Activated naive CD4-positive, alpha-beta T cell treated with anti-CD3 and anti-CD28 coated beads for 36 hours (primary cell): ENCODE data around the gene IPCEF1. TPM values are rescaled to one million over a fixed set of nuclear protein-coding genes. Genes with fewer than 3 reads are reported as not detected.
A peak's percentile ranks its signal among the peaks of the same experiment; 100 is the strongest.

ENCODE experiments used
- CTCF ChIA-PET: fragments of 350-600 bp; sonication (Branson Sonifier 250); formaldehyde crosslinking; loops from one replicate; lab custom pipeline; 2021; ENCODE audit warnings: antibody characterized with exemption; lab: Charles Lee
- DNase-seq: peaks from one replicate; pipeline ENCODE4 v3.0.0-alpha.2; 2020
- H3K27ac Mint-ChIP-seq: one replicate; pipeline ENCODE4 v1.8.0; 2021; ENCODE audit warnings: mild to moderate bottlenecking, mixed read lengths
- H3K27me3 Mint-ChIP-seq: one replicate; pipeline ENCODE4 v1.8.0; 2021; ENCODE audit warnings: low read depth, mixed read lengths
- H3K36me3 Mint-ChIP-seq: one replicate; pipeline ENCODE4 v1.8.0; 2021; ENCODE audit warnings: low read depth, mixed read lengths
- H3K4me1 Mint-ChIP-seq: one replicate; pipeline ENCODE4 v1.8.0; 2021; ENCODE audit warnings: low read depth, mixed read lengths
- H3K4me3 Mint-ChIP-seq: one replicate; pipeline ENCODE4 v1.8.0; 2021; ENCODE audit warnings: mild to moderate bottlenecking, moderate library complexity, mixed read lengths
- H3K9me3 Mint-ChIP-seq: one replicate; pipeline ENCODE4 v1.8.0; 2021; ENCODE audit warnings: mixed read lengths
- intact Hi-C: fragments of 100-400 bp; cut with micrococcal nuclease; formaldehyde crosslinking; loops from one replicate; pipeline ENCODE4 v1.15.1; 2023
- total RNA-seq, 2 experiments: library from RNA; stranded (reverse); gene quantifications; one replicate each; pipeline ENCODE4 v1.2.3, GENCODE V29; 2021

IPCEF1 gene
- total RNA-seq, 2 experiments from 2014 or later = 24.4 to 25.2 TPM

GRCh38 chr6:154166140-154166539 is 190.5 kb downstream of the IPCEF1 start:
- intact Hi-C loops = no loop called here
- no peak overlapping the region for H3K27ac Mint-ChIP-seq
- H3K27me3 Mint-ChIP-seq = no peaks in the 10 kb centered on the region
- DNase-seq = no peak
- CTCF ChIA-PET = interaction anchor here (1.2 to 10.4 kb wide), 5 partner anchors 8 to 109 kb away, joined by 3 to 102 read pairs (median 6); no protein-coding TSS in a partner anchor
- H3K9me3 Mint-ChIP-seq = peaks cover 2% of the 10 kb centered on the region
- peaks cover 29% of the 10 kb centered on the region for H3K36me3 Mint-ChIP-seq
- H3K4me1 Mint-ChIP-seq = peaks cover 57% of the 10 kb centered on the region
- H3K4me3 Mint-ChIP-seq = no peak overlapping the region

GRCh38 chr6:154165478-154165877 is 191.1 kb downstream of the IPCEF1 start:
- Mint-ChIP-seq H3K27me3 (no peaks in the 10 kb centered on the region), H3K27ac (peak overlapping the region; percentile 31), H3K4me1 (peaks cover 56% of the 10 kb centered on the region), H3K4me3 (no peak overlapping the region), H3K9me3 (no peaks in the 10 kb centered on the region), H3K36me3 (peaks cover 28% of the 10 kb centered on the region)
- intact Hi-C loops = no loop called here
- CTCF ChIA-PET = interaction anchor here (0.7 to 10.4 kb wide), 8 partner anchors 8 to 110 kb away, joined by 3 to 102 read pairs (median 4); no protein-coding TSS in a partner anchor
- DNase-seq = no peak

GRCh38 chr6:154164397-154164796 is 192.2 kb downstream of the IPCEF1 start:
- DNase-seq = no peak
- Mint-ChIP-seq H3K27ac (no peak overlapping the region), H3K4me3 (peak overlapping the region; percentile 23), H3K9me3 (no peaks in the 10 kb centered on the region), H3K36me3 (peaks cover 30% of the 10 kb centered on the region), H3K4me1 (peaks cover 53% of the 10 kb centered on the region), H3K27me3 (no peaks in the 10 kb centered on the region)
- intact Hi-C loops = no loop called here
- CTCF ChIA-PET = interaction anchor here (0.5 to 10.4 kb wide), 5 partner anchors 8 to 115 kb away, joined by 3 to 102 read pairs (median 4); no protein-coding TSS in a partner anchor

- H3K27me3 Mint-ChIP-seq = no peaks in the 10 kb centered on the region
- peaks cover 23% of the 10 kb centered on the region for H3K36me3 Mint-ChIP-seq
- H3K27ac Mint-ChIP-seq = no peak overlapping the region
- H3K4me3 Mint-ChIP-seq = no peak overlapping the region
- H3K4me1 Mint-ChIP-seq = peaks cover 51% of the 10 kb centered on the region
- DNase-seq = peak; percentile 58
- intact Hi-C loops = loop anchor here (1.0 kb wide), 3 partner anchors 8 to 69 kb away; no protein-coding TSS in a partner anchor
- no peaks in the 10 kb centered on the region for H3K9me3 Mint-ChIP-seq
- CTCF ChIA-PET = interaction anchor here (1.3 to 10.4 kb wide), 3 partner anchors 10 to 113 kb away, joined by 3 to 102 read pairs (median 5); no protein-coding TSS in a partner anchor
These were observed 194.9 kb downstream of the IPCEF1 start for GRCh38 chr6:154161689-154162088.

- no peak overlapping the region for H3K27ac Mint-ChIP-seq
- CTCF ChIA-PET = interaction anchor here (0.8 to 10.4 kb wide), 6 partner anchors 13 to 212 kb away, joined by 3 to 102 read pairs (median 8); no protein-coding TSS in a partner anchor
- intact Hi-C loops = loop anchor here (5.0 kb wide), 4 partner anchors 353 to 1013 kb away; partner anchors contain the start of genes CNKSR3 and SCAF8
- H3K4me3 Mint-ChIP-seq = no peak overlapping the region
- no peak for DNase-seq
- peaks cover 13% of the 10 kb centered on the region for H3K36me3 Mint-ChIP-seq
- peaks cover 51% of the 10 kb centered on the region for H3K4me1 Mint-ChIP-seq
- H3K9me3 Mint-ChIP-seq = no peaks in the 10 kb centered on the region
- no peaks in the 10 kb centered on the region for H3K27me3 Mint-ChIP-seq
These were observed 197.5 kb downstream of the IPCEF1 start for GRCh38 chr6:154159126-154159525.

GRCh38 chr6:154157706-154158105 is 198.9 kb downstream of the IPCEF1 start:
- H3K27ac Mint-ChIP-seq = peak overlapping the region; percentile 37
- intact Hi-C loops = loop anchor here (2.0 to 5.0 kb wide), 6 partner anchors 39 to 1175 kb away; partner anchors contain the start of genes CNKSR3, FBXO5 and SCAF8
- no peaks in the 10 kb centered on the region for H3K9me3 Mint-ChIP-seq
- peaks cover 53% of the 10 kb centered on the region for H3K4me1 Mint-ChIP-seq
- peaks cover 13% of the 10 kb centered on the region for H3K36me3 Mint-ChIP-seq
- CTCF ChIA-PET = interaction anchor here (0.7 to 10.4 kb wide), 20 partner anchors 8 to 213 kb away, joined by 3 to 102 read pairs (median 6); no protein-coding TSS in a partner anchor
- H3K4me3 Mint-ChIP-seq = peak overlapping the region; percentile 60
- no peak for DNase-seq
- H3K27me3 Mint-ChIP-seq = no peaks in the 10 kb centered on the region

- DNase-seq = peak; percentile 34
- Mint-ChIP-seq H3K4me3 (peak overlapping the region; percentile 60), H3K27me3 (no peaks in the 10 kb centered on the region), H3K27ac (peak overlapping the region; percentile 77), H3K4me1 (peaks cover 53% of the 10 kb centered on the region), H3K36me3 (peaks cover 13% of the 10 kb centered on the region), H3K9me3 (no peaks in the 10 kb centered on the region)
- intact Hi-C loops = loop anchor here (2.0 to 5.0 kb wide), 6 partner anchors 40 to 1174 kb away; partner anchors contain the start of genes CNKSR3, FBXO5 and SCAF8
- CTCF ChIA-PET = interaction anchor here (0.7 to 10.4 kb wide), 22 partner anchors 8 to 214 kb away, joined by 3 to 102 read pairs (median 6); partner anchors contain the start of gene IPCEF1
These were observed 199.5 kb downstream of the IPCEF1 start for GRCh38 chr6:154157082-154157481.

GRCh38 chr6:154156135-154156896 is 200.3 kb downstream of the IPCEF1 start:
- CTCF ChIA-PET = interaction anchor here (0.7 to 10.4 kb wide), 19 partner anchors 8 to 215 kb away, joined by 3 to 102 read pairs (median 7); partner anchors contain the start of gene IPCEF1
- Mint-ChIP-seq H3K27me3 (no peaks in the 10 kb centered on the region), H3K36me3 (peaks cover 13% of the 10 kb centered on the region), H3K4me3 (peak overlapping the region; percentile 60), H3K9me3 (no peaks in the 10 kb centered on the region), H3K27ac (peak overlapping the region; percentile 77), H3K4me1 (peaks cover 53% of the 10 kb centered on the region)
- DNase-seq = peak; percentile 86
- intact Hi-C loops = loop anchor here (1.0 to 5.0 kb wide), 12 partner anchors 40 to 1174 kb away; partner anchors contain the start of genes CNKSR3, FBXO5 and SCAF8

- peaks cover 3% of the 10 kb centered on the region for H3K36me3 Mint-ChIP-seq
- intact Hi-C loops = loop anchor here (1.0 to 5.0 kb wide), 4 partner anchors 216 to 922 kb away; no protein-coding TSS in a partner anchor
- no peaks in the 10 kb centered on the region for H3K27me3 Mint-ChIP-seq
- peak; percentile 82 for DNase-seq
- CTCF ChIA-PET = interaction anchor here (0.5 to 3.6 kb wide), 29 partner anchors 28 to 520 kb away, joined by 3 to 101 read pairs (median 4); no protein-coding TSS in a partner anchor
- peak overlapping the region; percentile 41 for H3K27ac Mint-ChIP-seq
- H3K4me3 Mint-ChIP-seq = no peak overlapping the region
- H3K9me3 Mint-ChIP-seq = no peaks in the 10 kb centered on the region
- peaks cover 42% of the 10 kb centered on the region for H3K4me1 Mint-ChIP-seq
These were observed 202.1 kb downstream of the IPCEF1 start for GRCh38 chr6:154154389-154154967.

GRCh38 chr6:154143753-154144152 is 212.8 kb downstream of the IPCEF1 start:
- Mint-ChIP-seq H3K4me1 (peaks cover 5% of the 10 kb centered on the region), H3K4me3 (no peak overlapping the region), H3K27ac (no peak overlapping the region), H3K9me3 (no peaks in the 10 kb centered on the region), H3K36me3 (no peaks in the 10 kb centered on the region), H3K27me3 (peaks cover 2% of the 10 kb centered on the region)
- intact Hi-C loops = no loop called here
- CTCF ChIA-PET = no interaction called here
- no peak for DNase-seq

- Mint-ChIP-seq H3K36me3 (no peaks in the 10 kb centered on the region), H3K27ac (no peak overlapping the region), H3K4me1 (peaks cover 5% of the 10 kb centered on the region), H3K4me3 (no peak overlapping the region), H3K27me3 (peaks cover 2% of the 10 kb centered on the region), H3K9me3 (no peaks in the 10 kb centered on the region)
- intact Hi-C loops = no loop called here
- no peak for DNase-seq
- CTCF ChIA-PET = interaction anchor here (0.9 to 1.2 kb wide), 2 partner anchors 16 to 269 kb away, joined by 4 to 8 read pairs; no protein-coding TSS in a partner anchor
These were observed 215.9 kb downstream of the IPCEF1 start for GRCh38 chr6:154140743-154141142.
